Natural killer cell (primary cell): ENCODE measurements around the gene FGFRL1. TPM values are rescaled to one million over a fixed set of nuclear protein-coding genes. Genes with fewer than 3 reads are reported as not detected.

Experiments
- ATAC-seq, 3 donors: fragments of 150-1000 bp in 2 of 3; fragments of 200-7000 bp in 1 of 3; cut with Tn5 transposase; 1 replicate in 1 of 3; 2 replicates in 2 of 3; pipeline ENCODE4 v1.10.0; 2021; ENCODE audit warnings: mild to moderate bottlenecking in 2 of 3, moderate library complexity in 2 of 3
- DNase-seq, 2 donors: peaks; one replicate each; pipeline versions ENCODE4 v3.0.0 to v3.0.0-alpha.2; 2013 to 2021; ENCODE audit warnings: mixed read lengths in 1 of 2
- H3K27ac ChIP-seq: one replicate; pipeline ENCODE4 v1.5.1; 2013; ENCODE audit warnings: mild to moderate bottlenecking, low read length
- H3K27me3 ChIP-seq: one replicate; pipeline ENCODE4 v1.6.1; 2013; ENCODE audit warnings: low read length; ENCODE audit not compliant: control insufficient read depth, insufficient read depth
- H3K36me3 ChIP-seq: one replicate; pipeline ENCODE4 v1.6.1; 2013; ENCODE audit warnings: low read length; ENCODE audit not compliant: control insufficient read depth, insufficient read depth
- H3K4me1 ChIP-seq: one replicate; pipeline ENCODE4 v1.6.1; 2013; ENCODE audit warnings: low read length; ENCODE audit not compliant: control insufficient read depth, insufficient read depth
- H3K4me3 ChIP-seq: one replicate; pipeline ENCODE4 v1.5.1; 2013; ENCODE audit warnings: low read length
- H3K9me3 ChIP-seq: one replicate; pipeline ENCODE4 v1.6.1; 2013; ENCODE audit warnings: low read length; ENCODE audit not compliant: control insufficient read depth, insufficient read depth
- H3K27ac Mint-ChIP-seq, 2 donors: one replicate each; pipeline ENCODE4 v1.8.0; 2022; ENCODE audit warnings: mild to moderate bottlenecking in 2 of 2, mixed read lengths in 2 of 2, moderate library complexity in 1 of 2
- H3K27me3 Mint-ChIP-seq, 2 donors: one replicate each; pipeline ENCODE4 v1.8.0; 2022; ENCODE audit warnings: low read depth in 2 of 2, mixed read lengths in 2 of 2
- H3K36me3 Mint-ChIP-seq: one replicate; pipeline ENCODE4 v1.8.0; 2022; ENCODE audit warnings: mixed read lengths
- H3K4me1 Mint-ChIP-seq, 2 donors: one replicate each; pipeline ENCODE4 v1.8.0; 2022; ENCODE audit warnings: mixed read lengths in 2 of 2
- H3K4me3 Mint-ChIP-seq: one replicate; pipeline ENCODE4 v1.8.0; 2022; ENCODE audit warnings: mild to moderate bottlenecking, moderate library complexity, mixed read lengths
- H3K9me3 Mint-ChIP-seq, 2 donors: one replicate each; pipeline ENCODE4 v1.8.0; 2022; ENCODE audit warnings: mixed read lengths in 2 of 2
- WGBS: methylation state at CpG from one replicate; pipeline ENCODE4 v1.1.7; 2013; ENCODE audit warnings: missing lambda C conversion rate; ENCODE audit not compliant: insufficient coverage; 5-methylcytosine and 5-hydroxymethylcytosine counted together
- intact Hi-C: fragments of 100-400 bp; cut with micrococcal nuclease; formaldehyde crosslinking; loops from one replicate; pipeline ENCODE4 v1.14.2; 2022
- total RNA-seq, 4 donors: library from RNA; stranded (reverse); fragments of 120-200 nt in 1 of 4; gene quantifications; one replicate each; pipeline versions ENCODE4 v1.2.3 to v1.2.4, GENCODE V29; 2013 to 2022
- TF ChIP-seq, protein P1 (sequence below): fragments of 200-600 bp; IDR thresholded peaks from one replicate; pipeline ENCODE4 v1.8.0; 2022; ENCODE audit warnings: antibody characterized with exemption

Gene FGFRL1
- total RNA-seq, 3 donors from 2014 or later (not counting 1 experiment from before 2014, with no cell fraction given): 28.0 to 39.8 (median 32.5) TPM

- DNase-seq: no peak
- no peak for ATAC-seq
- Mint-ChIP-seq H3K36me3 (no peaks in the 10 kb centered on the region), H3K9me3 (no peaks in the 10 kb centered on the region), H3K27me3 (peaks cover 16 to 35% of the 10 kb centered on the region in 2 donors), H3K4me3 (no peak overlapping the region), H3K4me1 (peaks cover 9 to 12% of the 10 kb centered on the region in 2 donors), H3K27ac (no peak overlapping the region)
- no peaks in the 10 kb centered on the region for H3K27me3 ChIP-seq
- H3K4me3 ChIP-seq: no peak overlapping the region
- no peaks in the 10 kb centered on the region for H3K36me3 ChIP-seq
- no peaks in the 10 kb centered on the region for H3K9me3 ChIP-seq
- H3K27ac ChIP-seq: no peak overlapping the region
- no peaks in the 10 kb centered on the region for H3K4me1 ChIP-seq
- TF ChIP-seq, protein P1, sequence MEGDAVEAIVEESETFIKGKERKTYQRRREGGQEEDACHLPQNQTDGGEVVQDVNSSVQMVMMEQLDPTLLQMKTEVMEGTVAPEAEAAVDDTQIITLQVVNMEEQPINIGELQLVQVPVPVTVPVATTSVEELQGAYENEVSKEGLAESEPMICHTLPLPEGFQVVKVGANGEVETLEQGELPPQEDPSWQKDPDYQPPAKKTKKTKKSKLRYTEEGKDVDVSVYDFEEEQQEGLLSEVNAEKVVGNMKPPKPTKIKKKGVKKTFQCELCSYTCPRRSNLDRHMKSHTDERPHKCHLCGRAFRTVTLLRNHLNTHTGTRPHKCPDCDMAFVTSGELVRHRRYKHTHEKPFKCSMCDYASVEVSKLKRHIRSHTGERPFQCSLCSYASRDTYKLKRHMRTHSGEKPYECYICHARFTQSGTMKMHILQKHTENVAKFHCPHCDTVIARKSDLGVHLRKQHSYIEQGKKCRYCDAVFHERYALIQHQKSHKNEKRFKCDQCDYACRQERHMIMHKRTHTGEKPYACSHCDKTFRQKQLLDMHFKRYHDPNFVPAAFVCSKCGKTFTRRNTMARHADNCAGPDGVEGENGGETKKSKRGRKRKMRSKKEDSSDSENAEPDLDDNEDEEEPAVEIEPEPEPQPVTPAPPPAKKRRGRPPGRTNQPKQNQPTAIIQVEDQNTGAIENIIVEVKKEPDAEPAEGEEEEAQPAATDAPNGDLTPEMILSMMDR: no peak
- intact Hi-C loops: no loop called here
- WGBS: 69% methylated on average over 7 of the region's 7 CpGs
These were observed 63.8 kb downstream of the FGFRL1 start for GRCh38 chr4:1075225-1075624.

DNA sequence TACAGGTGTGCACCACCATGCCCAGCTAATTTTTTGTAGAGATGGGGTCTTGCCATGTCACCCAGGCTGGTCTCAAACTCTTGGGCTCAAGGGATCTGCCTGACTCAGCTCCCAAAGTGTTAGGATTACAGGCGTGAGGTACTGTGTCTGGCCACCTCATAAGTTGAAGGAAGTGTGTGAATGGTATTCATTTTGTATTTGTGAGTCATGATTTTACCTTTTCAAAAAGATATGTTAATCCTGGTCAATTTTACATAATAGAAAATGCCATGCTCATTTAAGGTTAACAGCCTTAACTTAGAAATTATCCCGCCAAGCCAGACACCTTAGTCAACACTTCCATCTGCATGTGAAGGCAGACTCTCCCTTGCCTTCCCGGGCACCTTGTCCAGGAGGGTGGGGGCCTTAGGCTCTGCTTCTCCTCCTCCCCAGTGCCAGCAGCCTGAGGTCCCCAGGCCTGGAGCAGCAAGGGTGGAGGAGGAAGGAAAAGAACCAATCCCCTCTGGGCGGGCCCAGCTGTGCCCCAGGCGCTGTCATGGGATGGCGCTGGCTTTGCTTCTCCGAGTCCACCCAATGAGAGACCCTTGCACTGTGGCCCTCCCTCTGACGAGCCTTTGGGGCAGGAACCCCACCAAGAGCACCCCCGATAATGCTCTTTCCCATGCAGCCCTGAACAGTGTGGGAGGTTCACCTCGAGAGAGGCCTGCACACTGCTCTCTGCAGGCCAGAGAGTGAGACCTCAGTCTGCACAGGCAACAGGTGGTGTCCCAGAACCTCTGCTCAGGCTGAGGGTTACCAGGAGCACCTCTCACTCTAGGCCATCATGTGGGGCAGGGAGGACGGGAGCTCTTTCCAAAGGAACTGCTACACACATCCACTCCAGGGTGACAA, 64.6 kb downstream of the FGFRL1 start:
- Histone ChIP-seq H3K27ac (no peak overlapping the region), H3K27me3 (peaks cover 3% of the 10 kb centered on the region), H3K9me3 (no peaks in the 10 kb centered on the region), H3K36me3 (no peaks in the 10 kb centered on the region), H3K4me1 (no peaks in the 10 kb centered on the region), H3K4me3 (no peak overlapping the region)
- H3K36me3 Mint-ChIP-seq: no peaks in the 10 kb centered on the region
- H3K4me1 Mint-ChIP-seq: peaks cover 9 to 12% of the 10 kb centered on the region in 2 donors
- H3K4me3 Mint-ChIP-seq: no peak overlapping the region
- H3K27ac Mint-ChIP-seq: no peak overlapping the region
- peaks cover 14 to 35% of the 10 kb centered on the region in 2 donors for H3K27me3 Mint-ChIP-seq
- TF ChIP-seq, protein P1: no peak
- no peak for ATAC-seq
- no peaks in the 10 kb centered on the region for H3K9me3 Mint-ChIP-seq
- 75% methylated on average over 11 of the region's 11 CpGs for WGBS
- no peak for DNase-seq
- intact Hi-C loops: no loop called here

Other genes starting within 250 kb of the FGFRL1 start
- gene CPLX1, start 185.5 kb upstream of the FGFRL1 start, total RNA-seq: not detected
- 100 to 1,000 TPM; 349 to 358 (median 349) TPM for gene GAK, start 79.3 kb upstream of the FGFRL1 start, total RNA-seq
- 10 to 100 TPM; 72.8 to 79.8 (median 73.2) TPM for gene TMEM175, start 79.2 kb upstream of the FGFRL1 start, total RNA-seq
- 10 to 100 TPM; 64.2 to 79.5 (median 65.2) TPM for gene DGKQ, start 38.1 kb upstream of the FGFRL1 start, total RNA-seq
- 10 to 100 TPM; 38.7 to 43.6 (median 43.0) TPM for gene IDUA, start 24.6 kb upstream of the FGFRL1 start, total RNA-seq
- gene SLC26A1, start 18.2 kb upstream of the FGFRL1 start, total RNA-seq: under 1 TPM; 0.19 to 0.80 (median 0.61) TPM
- 1 to 10 TPM; 1.0 to 2.0 (median 1.7) TPM for gene RNF212, start 101.9 kb downstream of the FGFRL1 start, total RNA-seq
- gene SPON2, start 161.0 kb downstream of the FGFRL1 start, total RNA-seq: 1,000 to 10,000 TPM; 1,124 to 1,574 (median 1,339) TPM
- gene CTBP1, start 237.5 kb downstream of the FGFRL1 start, total RNA-seq: 100 to 1,000 TPM; 384 to 388 (median 388) TPM